IMR-90 (cell line): Measurements from ENCODE around the gene SORD. TPM values are rescaled to one million over a fixed set of nuclear protein-coding genes. Genes with fewer than 3 reads are reported as not detected.

ENCODE experiments used
- ATAC-seq: fragments of 200-7000 bp; cut with Tn5 transposase; 2 replicates; pipeline ENCODE4 v1.9.1; 2020; ENCODE audit warnings: low read depth, mild to moderate bottlenecking, moderate library complexity
- BruUV-seq: library from RNA; stranded (reverse); fragments of 400-500 nt; replicated peaks from 2 replicates; lab custom pipeline; 2021; lab: Mats Ljungman, UMichigan
- CTCF ChIA-PET: fragments of 300-600 bp; formaldehyde crosslinking; extraction: SDS; loops from one replicate; lab custom pipeline; 2021; ENCODE audit warnings: antibody characterized with exemption; lab: Yijun Ruan, JAX
- POLR2A ChIA-PET: fragments of 300-600 bp; sonication (Branson Sonifier 250); formaldehyde crosslinking; loops from one replicate; lab custom pipeline; 2022; ENCODE audit warnings: antibody characterized with exemption; ENCODE audit not compliant: unreplicated experiment; lab: Charles Lee
- DNase-seq: peaks from one replicate; pipeline ENCODE4 v3.0.0; 2013
- H2AFZ ChIP-seq: replicated peaks from 2 replicates; pipeline ENCODE3; 2013; ENCODE audit warnings: low read length, mild to moderate bottlenecking; ENCODE audit not compliant: poor library complexity
- H2AK5ac ChIP-seq: 2 replicates; pipeline ENCODE4 v1.6.1; 2013; ENCODE audit warnings: low read depth, low read length, inconsistent platforms
- H2AK9ac ChIP-seq: replicated peaks from 2 replicates; pipeline ENCODE3; 2013; ENCODE audit warnings: mild to moderate bottlenecking, low read depth, low read length, moderate library complexity; ENCODE audit not compliant: poor library complexity
- H2BK120ac ChIP-seq: 2 replicates; pipeline ENCODE4 v1.6.1; 2013; ENCODE audit warnings: low read depth, low read length, inconsistent platforms
- H2BK15ac ChIP-seq: 3 replicates; pipeline ENCODE4 v1.6.1; 2013; ENCODE audit warnings: low read depth, low read length, inconsistent platforms
- H2BK20ac ChIP-seq: 2 replicates; pipeline ENCODE4 v1.6.1; 2013; ENCODE audit warnings: low read depth, mild to moderate bottlenecking, inconsistent platforms, low read length, moderate library complexity
- H2BK5ac ChIP-seq: 2 replicates; pipeline ENCODE4 v1.6.1; 2013; ENCODE audit warnings: mild to moderate bottlenecking, low read depth, low read length, inconsistent platforms; ENCODE audit not compliant: poor library complexity, severe bottlenecking
- H3K14ac ChIP-seq: replicated peaks from 2 replicates; pipeline ENCODE4 v1.6.1; 2013; ENCODE audit warnings: low read depth, low read length, inconsistent platforms
- H3K18ac ChIP-seq: 2 replicates; pipeline ENCODE4 v1.6.1; 2013; ENCODE audit warnings: low read depth, low read length, control low read depth
- H3K23ac ChIP-seq: 2 replicates; pipeline ENCODE4 v1.6.1; 2013; ENCODE audit warnings: low read depth, low read length, inconsistent platforms
- H3K27ac ChIP-seq: 2 replicates; pipeline ENCODE4 v1.5.1; 2013; ENCODE audit warnings: mild to moderate bottlenecking, control low read depth, low read length; ENCODE audit not compliant: insufficient read depth
- H3K27me3 ChIP-seq: 2 replicates; pipeline ENCODE4 v1.6.1; 2013; ENCODE audit warnings: low read length; ENCODE audit not compliant: control insufficient read depth, insufficient read depth
- H3K36me3 ChIP-seq: 2 replicates; pipeline ENCODE4 v1.6.1; 2013; ENCODE audit warnings: low read length, mixed read lengths; ENCODE audit not compliant: control insufficient read depth, insufficient read depth
- H3K4ac ChIP-seq: 2 replicates; pipeline ENCODE4 v1.6.1; 2013; ENCODE audit warnings: low read depth, low read length, inconsistent platforms
- H3K4me1 ChIP-seq: 2 replicates; pipeline ENCODE4 v1.6.1; 2013; ENCODE audit warnings: low read length, mixed read lengths; ENCODE audit not compliant: control insufficient read depth, insufficient read depth
- H3K4me2 ChIP-seq: 2 replicates; pipeline ENCODE4 v1.6.1; 2013; ENCODE audit warnings: low read depth, mild to moderate bottlenecking, control low read depth, low read length, moderate library complexity
- H3K4me3 ChIP-seq: 2 replicates; pipeline ENCODE4 v1.5.1; 2013; ENCODE audit warnings: low read depth, mild to moderate bottlenecking, control low read depth, low read length, moderate library complexity; ENCODE audit not compliant: insufficient read depth
- H3K56ac ChIP-seq: 2 replicates; pipeline ENCODE4 v1.6.1; 2013; ENCODE audit warnings: low read length, inconsistent platforms; ENCODE audit not compliant: insufficient read depth; ENCODE audit errors: extremely low read depth
- H3K79me1 ChIP-seq, 2 experiments: 2 replicates each; pipeline ENCODE4 v1.6.1; 2013; ENCODE audit warnings: low read length in 2 of 2, inconsistent platforms in 1 of 2, low read depth in 1 of 2
- H3K9ac ChIP-seq: 2 replicates; pipeline ENCODE4 v1.6.1; 2013; ENCODE audit warnings: low read depth, low read length, control low read depth
- H3K9me1 ChIP-seq: 2 replicates; pipeline ENCODE4 v1.6.1; 2013; ENCODE audit warnings: low read length, inconsistent platforms; ENCODE audit not compliant: insufficient read depth
- H3K9me3 ChIP-seq: 2 replicates; pipeline ENCODE4 v1.6.1; 2013; ENCODE audit warnings: low read length; ENCODE audit not compliant: control insufficient read depth, insufficient read depth
- H4K20me1 ChIP-seq: 2 replicates; pipeline ENCODE4 v1.6.1; 2013; ENCODE audit warnings: low read length, inconsistent platforms; ENCODE audit not compliant: insufficient read depth
- H4K5ac ChIP-seq: 2 replicates; pipeline ENCODE4 v1.6.1; 2013; ENCODE audit warnings: mild to moderate bottlenecking, low read depth, low read length, control low read depth
- H4K8ac ChIP-seq, 2 experiments: 2 replicates each; pipeline ENCODE4 v1.6.1; 2013; ENCODE audit warnings: low read depth in 2 of 2, low read length in 2 of 2, control low read depth in 1 of 2, inconsistent platforms in 1 of 2
- H4K91ac ChIP-seq: 2 replicates; pipeline ENCODE4 v1.6.1; 2013; ENCODE audit warnings: low read depth, low read length, inconsistent platforms; ENCODE audit not compliant: insufficient read depth
- BHLHE40 ChIP-seq: fragments of 150-350 bp; IDR thresholded peaks from 2 replicates; pipeline ENCODE4 v1.6.1; 2016; ENCODE audit warnings: mild to moderate bottlenecking, low read depth, low read length
- CHD1 ChIP-seq: IDR thresholded peaks from 2 replicates; pipeline ENCODE4 v1.6.1; 2012; ENCODE audit warnings: low read depth, low read length, improper control_type of control experiment
- MAFK ChIP-seq: IDR thresholded peaks from 2 replicates; pipeline ENCODE4 v1.6.1; 2012; ENCODE audit warnings: low read depth, low read length, improper control_type of control experiment
- MAZ ChIP-seq: IDR thresholded peaks from 2 replicates; pipeline ENCODE4 v1.6.1; 2012; ENCODE audit warnings: low read depth, mild to moderate bottlenecking, low read length, improper control_type of control experiment, moderate library complexity, borderline replicate concordance
- MXI1 ChIP-seq: IDR thresholded peaks from 2 replicates; pipeline ENCODE4 v1.6.1; 2012; ENCODE audit warnings: low read depth, mild to moderate bottlenecking, low read length, moderate library complexity, borderline replicate concordance
- POLR2A ChIP-seq: IDR thresholded peaks from 2 replicates; pipeline ENCODE4 v1.6.1; 2012; ENCODE audit warnings: mild to moderate bottlenecking, low read depth, low read length
- RAD21 ChIP-seq: IDR thresholded peaks from 2 replicates; pipeline ENCODE4 v1.6.1; 2012; ENCODE audit warnings: low read length, improper control_type of control experiment
- RFX5 ChIP-seq: IDR thresholded peaks from 2 replicates; pipeline ENCODE4 v1.8.0; 2012; ENCODE audit warnings: low read depth, mild to moderate bottlenecking, low read length, moderate library complexity
- SMC3 ChIP-seq: fragments of 150-350 bp; IDR thresholded peaks from 2 replicates; pipeline ENCODE4 v1.6.1; 2016; ENCODE audit warnings: low read depth, mild to moderate bottlenecking, antibody characterized with exemption, low read length, moderate library complexity
- WGBS, 2 experiments: methylation state at CpG; one replicate each; pipeline versions ENCODE4 v1.1.5 to v1.1.7; 2013; ENCODE audit warnings: missing lambda C conversion rate in 2 of 2; ENCODE audit not compliant: insufficient read length in 1 of 2; ENCODE audit errors: extremely low coverage in 2 of 2; 5-methylcytosine and 5-hydroxymethylcytosine counted together
- dilution Hi-C: fragments of 300-500 bp; cut with HindIII; formaldehyde crosslinking; loops from one replicate; pipeline ENCODE4 v1.14.3; 2018; ENCODE audit warnings: low sequenced_read_pairs; ENCODE audit not compliant: unreplicated experiment
- in situ Hi-C: fragments of 300-500 bp; cut with MboI; formaldehyde crosslinking; loops from 3 replicates; pipeline ENCODE4 v1.14.3; 2019; ENCODE audit warnings: low sequenced_read_pairs, inconsistent platforms, mixed read lengths
- intact Hi-C: fragments of 100-400 bp; cut with micrococcal nuclease; formaldehyde crosslinking; loops from 2 replicates; pipeline ENCODE4 v1.10.0; 2022
- polyA plus RNA-seq, 3 experiments: library from polyadenylated mRNA; depleted of rRNA; stranded (reverse); fragments of >200 nt; gene quantifications; 2 replicates each; pipeline ENCODE4 v1.2.3, GENCODE V29; 2012; ENCODE audit warnings: low replicate concordance in 1 of 3
- total RNA-seq: library from RNA; depleted of rRNA; stranded (reverse); fragments of >200 nt; gene quantifications from 2 replicates; pipeline ENCODE4 v1.2.3, GENCODE V29; 2012
- TF ChIP-seq, protein P1 (sequence below): conservative IDR thresholded peaks from 2 replicates; pipeline ENCODE4 v1.5.1; 2012; ENCODE audit warnings: mild to moderate bottlenecking, low read depth, low read length, improper control_type of control experiment
- TF ChIP-seq, protein P2 (sequence below): fragments of 150-350 bp; IDR thresholded peaks from 2 replicates; pipeline ENCODE4 v1.6.1; 2017; ENCODE audit warnings: mild to moderate bottlenecking, antibody characterized with exemption, low read length, low read depth

SORD gene
- total and polyA plus RNA-seq, 2 of the 4 experiments (the other 2 are of a cell fraction), result 27.6 to 34.2 TPM

GRCh38 chr15:45088801-45089711, 66.1 kb downstream of the SORD start (continued):
- no peak for TF ChIP-seq MAFK

GRCh38 chr15:45089712-45090373, 66.8 kb downstream of the SORD start:
- no peak overlapping the region for H2AK9ac ChIP-seq
- no peaks in the 10 kb centered on the region for H3K36me3 ChIP-seq
- H3K9me3 ChIP-seq, result no peaks in the 10 kb centered on the region
- H3K56ac ChIP-seq, result no peak overlapping the region
- dilution Hi-C loops (no loop called here), intact Hi-C loops (loop anchor here (5.0 kb wide), 1 partner anchor 68 kb away; the partner anchor contains the start of gene SORD), in situ Hi-C loops (no loop called here)
- H2AK5ac ChIP-seq, result no peak overlapping the region
- no peak overlapping the region for H3K27ac ChIP-seq
- peaks cover 10% of the 10 kb centered on the region; the same call in 1 of the 2 replicates for H3K4me1 ChIP-seq
- H3K9ac ChIP-seq, result no peak overlapping the region
- H2BK20ac ChIP-seq, result no peak overlapping the region
- BruUV-seq, result no TSS peak
- ChIA-PET POLR2A (no interaction called here), CTCF (interaction anchor here (0.6 to 3.0 kb wide), 2 partner anchors 28 to 384 kb away, joined by 5 to 14 read pairs; no protein-coding TSS in a partner anchor)
- H4K8ac ChIP-seq, result no peak overlapping the region
- H2BK5ac ChIP-seq, result no peak overlapping the region
- no peak overlapping the region for H2BK120ac ChIP-seq
- H3K27me3 ChIP-seq, result peaks cover 34% of the 10 kb centered on the region
- H3K4me3 ChIP-seq, result no peak overlapping the region
- ATAC-seq (no peak), DNase-seq (no peak)
- H2BK15ac ChIP-seq, result no peak overlapping the region
- H4K5ac ChIP-seq, result no peak overlapping the region
- H3K23ac ChIP-seq, result no peak overlapping the region
- H3K79me1 ChIP-seq, result no peaks in the 10 kb centered on the region
- H4K91ac ChIP-seq, result no peak overlapping the region
- WGBS, 2 experiments, result 40% methylated on average over 1 of the region's 3 CpGs; no CpG with 5 or more reads in 1 of the 2 experiments
- H3K14ac ChIP-seq, result no peak overlapping the region
- no peak overlapping the region for H2AFZ ChIP-seq
- peaks cover 9% of the 10 kb centered on the region for H3K9me1 ChIP-seq
- H3K4me2 ChIP-seq, result no peak overlapping the region
- no peak overlapping the region for H3K4ac ChIP-seq
- no peaks in the 10 kb centered on the region for H4K20me1 ChIP-seq
- H3K18ac ChIP-seq, result no peak overlapping the region
- TF ChIP-seq, protein P1, sequence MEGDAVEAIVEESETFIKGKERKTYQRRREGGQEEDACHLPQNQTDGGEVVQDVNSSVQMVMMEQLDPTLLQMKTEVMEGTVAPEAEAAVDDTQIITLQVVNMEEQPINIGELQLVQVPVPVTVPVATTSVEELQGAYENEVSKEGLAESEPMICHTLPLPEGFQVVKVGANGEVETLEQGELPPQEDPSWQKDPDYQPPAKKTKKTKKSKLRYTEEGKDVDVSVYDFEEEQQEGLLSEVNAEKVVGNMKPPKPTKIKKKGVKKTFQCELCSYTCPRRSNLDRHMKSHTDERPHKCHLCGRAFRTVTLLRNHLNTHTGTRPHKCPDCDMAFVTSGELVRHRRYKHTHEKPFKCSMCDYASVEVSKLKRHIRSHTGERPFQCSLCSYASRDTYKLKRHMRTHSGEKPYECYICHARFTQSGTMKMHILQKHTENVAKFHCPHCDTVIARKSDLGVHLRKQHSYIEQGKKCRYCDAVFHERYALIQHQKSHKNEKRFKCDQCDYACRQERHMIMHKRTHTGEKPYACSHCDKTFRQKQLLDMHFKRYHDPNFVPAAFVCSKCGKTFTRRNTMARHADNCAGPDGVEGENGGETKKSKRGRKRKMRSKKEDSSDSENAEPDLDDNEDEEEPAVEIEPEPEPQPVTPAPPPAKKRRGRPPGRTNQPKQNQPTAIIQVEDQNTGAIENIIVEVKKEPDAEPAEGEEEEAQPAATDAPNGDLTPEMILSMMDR, result no peak
- TF ChIP-seq MAFK (no peak), RFX5 (no peak), MAZ (no peak), SMC3 (no peak), CHD1 (no peak), RAD21 (no peak), POLR2A (no peak), MXI1 (no peak), BHLHE40 (no peak)
- TF ChIP-seq, protein P2, sequence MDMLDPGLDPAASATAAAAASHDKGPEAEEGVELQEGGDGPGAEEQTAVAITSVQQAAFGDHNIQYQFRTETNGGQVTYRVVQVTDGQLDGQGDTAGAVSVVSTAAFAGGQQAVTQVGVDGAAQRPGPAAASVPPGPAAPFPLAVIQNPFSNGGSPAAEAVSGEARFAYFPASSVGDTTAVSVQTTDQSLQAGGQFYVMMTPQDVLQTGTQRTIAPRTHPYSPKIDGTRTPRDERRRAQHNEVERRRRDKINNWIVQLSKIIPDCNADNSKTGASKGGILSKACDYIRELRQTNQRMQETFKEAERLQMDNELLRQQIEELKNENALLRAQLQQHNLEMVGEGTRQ, result no peak
